Adipocyte (in vitro differentiated cells): ENCODE results near the gene CHST11.

Source experiments
- DNase-seq: peaks from one replicate; pipeline ENCODE4 v3.0.0-alpha.2; 2015; ENCODE audit warnings: low read depth
- H3K27me3 ChIP-seq: replicated peaks from 2 replicates; pipeline ENCODE4 v1.7.0; 2013; ENCODE audit warnings: mild to moderate bottlenecking, low read length, moderate library complexity; ENCODE audit not compliant: control insufficient read depth, insufficient read depth
- H3K36me3 ChIP-seq: 2 replicates; pipeline ENCODE4 v1.7.0; 2013; ENCODE audit warnings: low read length, mild to moderate bottlenecking, moderate library complexity; ENCODE audit not compliant: control insufficient read depth, insufficient read depth, severe bottlenecking
- H3K4me1 ChIP-seq: 2 replicates; pipeline ENCODE4 v1.7.0; 2013; ENCODE audit warnings: mild to moderate bottlenecking, low read length, moderate library complexity; ENCODE audit not compliant: control insufficient read depth, insufficient read depth
- H3K4me3 ChIP-seq: 2 replicates; pipeline ENCODE4 v1.7.0; 2013; ENCODE audit warnings: mild to moderate bottlenecking, low read length, moderate library complexity
- H3K9ac ChIP-seq: 2 replicates; pipeline ENCODE4 v1.7.0; 2013; ENCODE audit warnings: mild to moderate bottlenecking, low read length, moderate library complexity
- H3K9me3 ChIP-seq: 2 replicates; pipeline ENCODE4 v1.7.0; 2013; ENCODE audit warnings: mild to moderate bottlenecking, low read length, moderate library complexity; ENCODE audit not compliant: control insufficient read depth

Gene CHST11

GRCh38 chr12:104534857-104535248 lies 78.1 kb downstream of the CHST11 start:
- Histone ChIP-seq H3K9me3 (no peaks in the 10 kb centered on the region), H3K9ac (no peak overlapping the region), H3K4me3 (no peak overlapping the region), H3K27me3 (no peaks in the 10 kb centered on the region), H3K4me1 (peaks cover 20% of the 10 kb centered on the region), H3K36me3 (no peaks in the 10 kb centered on the region)
- DNase-seq = no peak

- Histone ChIP-seq H3K4me1 (peaks cover 20% of the 10 kb centered on the region), H3K36me3 (no peaks in the 10 kb centered on the region), H3K4me3 (no peak overlapping the region), H3K9me3 (no peaks in the 10 kb centered on the region), H3K9ac (no peak overlapping the region), H3K27me3 (no peaks in the 10 kb centered on the region)
- peak; percentile 74 for DNase-seq
Observed at GRCh38 chr12:104535369-104535768, 78.6 kb downstream of the CHST11 start.

GRCh38 chr12:104536841-104537240 lies 80.1 kb downstream of the CHST11 start:
- Histone ChIP-seq H3K27me3 (no peaks in the 10 kb centered on the region), H3K9me3 (no peaks in the 10 kb centered on the region), H3K4me3 (no peak overlapping the region), H3K9ac (no peak overlapping the region), H3K4me1 (peaks cover 24% of the 10 kb centered on the region), H3K36me3 (no peaks in the 10 kb centered on the region)
- peak; percentile 19 for DNase-seq

- H3K4me3 ChIP-seq = no peak overlapping the region
- no peaks in the 10 kb centered on the region for H3K27me3 ChIP-seq
- DNase-seq = no peak
- peaks cover 24% of the 10 kb centered on the region for H3K4me1 ChIP-seq
- no peak overlapping the region for H3K9ac ChIP-seq
- H3K36me3 ChIP-seq = no peaks in the 10 kb centered on the region
- no peaks in the 10 kb centered on the region for H3K9me3 ChIP-seq
Observed at GRCh38 chr12:104538056-104538455, 81.3 kb downstream of the CHST11 start.

- Histone ChIP-seq H3K9me3 (no peaks in the 10 kb centered on the region), H3K4me3 (no peak overlapping the region), H3K36me3 (no peaks in the 10 kb centered on the region), H3K9ac (no peak overlapping the region), H3K27me3 (no peaks in the 10 kb centered on the region), H3K4me1 (peaks cover 24% of the 10 kb centered on the region)
- no peak for DNase-seq
Observed at GRCh38 chr12:104538891-104539462, 82.2 kb downstream of the CHST11 start.

GRCh38 chr12:104544836-104545235 lies 88.1 kb downstream of the CHST11 start:
- Histone ChIP-seq H3K9ac (no peak overlapping the region), H3K36me3 (no peaks in the 10 kb centered on the region), H3K4me1 (peaks cover 6% of the 10 kb centered on the region), H3K9me3 (no peaks in the 10 kb centered on the region), H3K4me3 (no peak overlapping the region), H3K27me3 (no peaks in the 10 kb centered on the region)
- DNase-seq = no peak

GRCh38 chr12:104546575-104546974 lies 89.8 kb downstream of the CHST11 start:
- DNase-seq = no peak
- no peaks in the 10 kb centered on the region for H3K36me3 ChIP-seq
- no peaks in the 10 kb centered on the region for H3K27me3 ChIP-seq
- no peak overlapping the region for H3K9ac ChIP-seq
- H3K4me1 ChIP-seq = peaks cover 8% of the 10 kb centered on the region
- H3K9me3 ChIP-seq = no peaks in the 10 kb centered on the region
- no peak overlapping the region for H3K4me3 ChIP-seq

GRCh38 chr12:104547235-104547634 lies 90.5 kb downstream of the CHST11 start:
- Histone ChIP-seq H3K36me3 (no peaks in the 10 kb centered on the region), H3K27me3 (no peaks in the 10 kb centered on the region), H3K9ac (no peak overlapping the region), H3K4me3 (no peak overlapping the region), H3K9me3 (no peaks in the 10 kb centered on the region), H3K4me1 (peaks cover 8% of the 10 kb centered on the region)
- no peak for DNase-seq

GRCh38 chr12:104549815-104550480 lies 93.2 kb downstream of the CHST11 start:
- H3K9ac ChIP-seq = no peak overlapping the region
- no peaks in the 10 kb centered on the region for H3K27me3 ChIP-seq
- H3K9me3 ChIP-seq = peaks cover 7% of the 10 kb centered on the region
- no peak overlapping the region for H3K4me3 ChIP-seq
- no peaks in the 10 kb centered on the region for H3K36me3 ChIP-seq
- H3K4me1 ChIP-seq = peaks cover 8% of the 10 kb centered on the region
- DNase-seq = peak; percentile 7

GRCh38 chr12:104551313-104551931 lies 94.7 kb downstream of the CHST11 start:
- Histone ChIP-seq H3K27me3 (no peaks in the 10 kb centered on the region), H3K4me3 (no peak overlapping the region), H3K9ac (no peak overlapping the region), H3K4me1 (peaks cover 8% of the 10 kb centered on the region), H3K36me3 (no peaks in the 10 kb centered on the region), H3K9me3 (peaks cover 7% of the 10 kb centered on the region)
- DNase-seq = no peak

- no peaks in the 10 kb centered on the region for H3K27me3 ChIP-seq
- H3K36me3 ChIP-seq = no peaks in the 10 kb centered on the region
- no peak overlapping the region for H3K9ac ChIP-seq
- H3K4me3 ChIP-seq = no peak overlapping the region
- peaks cover 7% of the 10 kb centered on the region for H3K9me3 ChIP-seq
- peaks cover 8% of the 10 kb centered on the region for H3K4me1 ChIP-seq
- DNase-seq = no peak
Observed at GRCh38 chr12:104553421-104553820, 96.7 kb downstream of the CHST11 start.
